HEK293 (cell line): ENCODE data around the gene DGKD.

Experiments used
- SCRT1 ChIP-seq: fragments of 450-650 bp; formaldehyde crosslinking; IDR thresholded peaks from 2 replicates; pipeline ENCODE4 v1.5.1; 2016; ENCODE audit warnings: missing biosample characterization, missing genetic modification characterization, borderline replicate concordance
- TF ChIP-seq, protein P1 (sequence below): fragments of 450-650 bp; formaldehyde crosslinking; IDR thresholded peaks from 2 replicates; pipeline ENCODE4 v1.5.1; 2016; ENCODE audit warnings: missing biosample characterization, missing genetic modification characterization
- TF ChIP-seq, protein P2 (sequence below): fragments of 450-650 bp; formaldehyde crosslinking; IDR thresholded peaks from 2 replicates; pipeline ENCODE4 v1.5.1; 2016; ENCODE audit warnings: missing biosample characterization, missing genetic modification characterization

DNA sequence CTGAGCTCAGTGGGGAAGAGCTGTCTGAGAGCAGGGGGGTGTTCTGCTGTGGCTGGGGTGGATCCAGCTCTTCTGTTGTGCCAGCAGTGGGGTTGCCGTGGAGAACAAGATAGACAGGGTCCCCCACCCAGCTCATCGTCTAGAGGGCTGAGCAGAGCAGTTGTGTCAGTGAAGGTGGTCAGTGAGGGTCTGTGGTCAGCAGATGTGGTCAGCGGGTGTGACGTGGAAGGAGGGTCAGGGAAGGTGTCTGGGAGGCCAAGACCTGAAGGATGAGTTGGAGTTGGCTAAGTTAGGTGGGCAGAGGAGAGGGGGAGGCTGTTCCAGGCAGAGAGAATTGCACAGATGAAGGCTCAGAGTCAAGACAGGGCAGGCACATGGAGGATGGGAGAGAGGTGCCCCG lies 103.1 kb downstream of the DGKD start:
- TF ChIP-seq, protein P1, sequence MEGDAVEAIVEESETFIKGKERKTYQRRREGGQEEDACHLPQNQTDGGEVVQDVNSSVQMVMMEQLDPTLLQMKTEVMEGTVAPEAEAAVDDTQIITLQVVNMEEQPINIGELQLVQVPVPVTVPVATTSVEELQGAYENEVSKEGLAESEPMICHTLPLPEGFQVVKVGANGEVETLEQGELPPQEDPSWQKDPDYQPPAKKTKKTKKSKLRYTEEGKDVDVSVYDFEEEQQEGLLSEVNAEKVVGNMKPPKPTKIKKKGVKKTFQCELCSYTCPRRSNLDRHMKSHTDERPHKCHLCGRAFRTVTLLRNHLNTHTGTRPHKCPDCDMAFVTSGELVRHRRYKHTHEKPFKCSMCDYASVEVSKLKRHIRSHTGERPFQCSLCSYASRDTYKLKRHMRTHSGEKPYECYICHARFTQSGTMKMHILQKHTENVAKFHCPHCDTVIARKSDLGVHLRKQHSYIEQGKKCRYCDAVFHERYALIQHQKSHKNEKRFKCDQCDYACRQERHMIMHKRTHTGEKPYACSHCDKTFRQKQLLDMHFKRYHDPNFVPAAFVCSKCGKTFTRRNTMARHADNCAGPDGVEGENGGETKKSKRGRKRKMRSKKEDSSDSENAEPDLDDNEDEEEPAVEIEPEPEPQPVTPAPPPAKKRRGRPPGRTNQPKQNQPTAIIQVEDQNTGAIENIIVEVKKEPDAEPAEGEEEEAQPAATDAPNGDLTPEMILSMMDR (tag by site-specific recombination) = no peak
- TF ChIP-seq, protein P2, sequence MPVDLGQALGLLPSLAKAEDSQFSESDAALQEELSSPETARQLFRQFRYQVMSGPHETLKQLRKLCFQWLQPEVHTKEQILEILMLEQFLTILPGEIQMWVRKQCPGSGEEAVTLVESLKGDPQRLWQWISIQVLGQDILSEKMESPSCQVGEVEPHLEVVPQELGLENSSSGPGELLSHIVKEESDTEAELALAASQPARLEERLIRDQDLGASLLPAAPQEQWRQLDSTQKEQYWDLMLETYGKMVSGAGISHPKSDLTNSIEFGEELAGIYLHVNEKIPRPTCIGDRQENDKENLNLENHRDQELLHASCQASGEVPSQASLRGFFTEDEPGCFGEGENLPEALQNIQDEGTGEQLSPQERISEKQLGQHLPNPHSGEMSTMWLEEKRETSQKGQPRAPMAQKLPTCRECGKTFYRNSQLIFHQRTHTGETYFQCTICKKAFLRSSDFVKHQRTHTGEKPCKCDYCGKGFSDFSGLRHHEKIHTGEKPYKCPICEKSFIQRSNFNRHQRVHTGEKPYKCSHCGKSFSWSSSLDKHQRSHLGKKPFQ (tag by site-specific recombination) = no peak
- TF ChIP-seq SCRT1 (tag by site-specific recombination) = no peak
